Transverse colon (tissue), 4 donors: ENCODE data around the gene FERMT3. TPM values are rescaled to one million over a fixed set of nuclear protein-coding genes. Genes with fewer than 3 reads are reported as not detected.

ENCODE experiments used
- DNase-seq: peaks from one replicate; pipeline ENCODE4 v3.0.0-alpha.2; 2019
- H3K27ac ChIP-seq, 4 donors: fragments of 200-600 bp; sonication (generic); 2 replicates each; pipeline ENCODE4 v1.5.1; 2016 to 2018; ENCODE audit warnings: inconsistent platforms in 4 of 4
- H3K27me3 ChIP-seq: fragments of 200-600 bp; sonication (generic); 2 replicates; pipeline ENCODE4 v1.5.1; 2017; ENCODE audit warnings: inconsistent platforms
- H3K36me3 ChIP-seq, 4 donors: fragments of 200-600 bp; sonication (generic); 2 replicates each; pipeline ENCODE4 v1.5.1; 2017 to 2019; ENCODE audit warnings: inconsistent platforms in 4 of 4
- H3K4me1 ChIP-seq, 4 donors: fragments of 200-600 bp; sonication (generic); 2 replicates each; pipeline ENCODE4 v1.5.1; 2017 to 2020; ENCODE audit warnings: inconsistent platforms in 4 of 4
- H3K4me3 ChIP-seq, 4 donors: fragments of 200-600 bp; sonication (generic); 1 replicate in 1 of 4; 2 replicates in 3 of 4; pipeline versions ENCODE4 v1.5.1 to v1.6.1; 2017 to 2019; ENCODE audit warnings: inconsistent platforms in 4 of 4
- H3K9me3 ChIP-seq, 2 donors: fragments of 200-600 bp; sonication (generic); 2 replicates each; pipeline ENCODE4 v1.5.1; 2017 to 2019; ENCODE audit warnings: inconsistent platforms in 2 of 2
- EP300 ChIP-seq: sonication (generic); formaldehyde crosslinking; IDR thresholded peaks from one replicate; pipeline ENCODE4 v1.6.1; 2017; ENCODE audit warnings: antibody characterized with exemption, low read depth
- POLR2A ChIP-seq: fragments of 450-650 bp; IDR thresholded peaks from one replicate; pipeline ENCODE4 v1.6.1; 2016; ENCODE audit warnings: antibody characterized with exemption, mild to moderate bottlenecking, moderate library complexity
- POLR2AphosphoS5 ChIP-seq, 3 donors: sonication (generic); formaldehyde crosslinking; IDR thresholded peaks; one replicate each; pipeline ENCODE4 v1.6.1; 2016; ENCODE audit warnings: antibody characterized with exemption in 3 of 3
- WGBS, 2 donors: methylation state at CpG; one replicate each; pipeline ENCODE4 v1.1.5; 2018; ENCODE audit warnings: low coverage in 1 of 2; 5-methylcytosine and 5-hydroxymethylcytosine counted together
- in situ Hi-C, 4 donors: fragments of 200-750 bp; cut with MboI; loops; one replicate each; pipeline versions ENCODE4 v1.15.0 to v1.15.1; 2017; ENCODE audit warnings: low sequenced_read_pairs in 3 of 4, low pct_ligation_motif_present in 1 of 4, low pct_unique_long_range_greater_than_20kb in 1 of 4
- intact Hi-C: fragments of 100-400 bp; cut with DNase I; formaldehyde crosslinking; loops from one replicate; pipeline ENCODE4 v1.15.1; 2023; ENCODE audit warnings: low total_unique reads
- total RNA-seq, 4 donors: library from RNA; depleted of rRNA; stranded (reverse); fragments of >200 nt; gene quantifications; one replicate each; pipeline ENCODE4 v1.1.0, GENCODE V29; 2016
- TF ChIP-seq, protein P1 (sequence below), 5 experiments: fragments of 200-600 bp in 3 of 5; fragments of 450-650 bp in 2 of 5; sonication (generic) in 3 of 5; IDR thresholded peaks; 1 replicate in 2 of 5; 2 replicates in 3 of 5; pipeline ENCODE4 v1.5.1; 2016 to 2017; ENCODE audit warnings: antibody characterized with exemption in 5 of 5, inconsistent platforms in 3 of 5, mild to moderate bottlenecking in 2 of 5, moderate library complexity in 1 of 5

FERMT3 gene
- total RNA-seq, 4 donors from 2014 or later = 14.6 to 63.3 (median 28.6) TPM

DNA sequence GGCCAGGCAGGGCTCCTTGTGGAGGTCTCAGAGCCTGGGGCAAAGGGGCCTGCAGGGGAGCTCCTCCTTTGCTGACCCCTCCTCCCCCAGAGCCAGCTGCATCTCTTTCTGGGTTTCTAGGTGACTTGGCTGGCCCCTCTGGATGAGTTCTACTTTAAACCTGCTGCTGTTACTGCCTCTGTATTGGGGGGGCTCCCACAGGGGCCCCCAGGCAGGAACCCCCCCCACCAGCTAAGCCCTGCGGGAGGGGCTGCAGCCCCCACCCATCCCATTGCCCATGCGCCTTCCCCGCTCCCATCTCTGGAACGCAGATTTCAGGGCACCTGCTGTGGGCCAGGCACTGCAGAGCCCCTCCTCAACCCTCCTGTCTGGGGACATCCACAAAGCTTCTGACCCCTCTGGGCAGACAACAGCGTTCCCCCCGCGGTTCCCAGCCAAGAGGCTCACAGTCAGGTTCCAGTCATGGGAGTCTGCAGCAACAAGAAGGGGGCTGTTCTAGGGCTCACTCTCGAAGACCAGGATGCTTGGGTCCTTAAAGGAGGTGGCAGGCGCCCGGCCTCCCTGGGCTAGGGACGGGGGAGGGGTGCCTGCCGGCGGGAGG lies 44.0 kb downstream of the FERMT3 start:
- 24% methylated on average over 13 of the region's 13 CpGs; no CpG with 5 or more reads in 1 of the 2 donors for WGBS, 2 donors
- peak overlapping the region; percentile 27 to 91 (median 88) for H3K27ac ChIP-seq
- no peaks in the 10 kb centered on the region for H3K9me3 ChIP-seq
- in situ Hi-C loops (no loop called here), intact Hi-C loops (loop anchor here (5.0 kb wide), 1 partner anchor 52 kb away; the partner anchor contains the start of gene CATSPERZ)
- H3K36me3 ChIP-seq = peaks cover 0 to 9% (median 0%) of the 10 kb centered on the region in 4 donors
- no peaks in the 10 kb centered on the region for H3K27me3 ChIP-seq
- TF ChIP-seq, protein P1, sequence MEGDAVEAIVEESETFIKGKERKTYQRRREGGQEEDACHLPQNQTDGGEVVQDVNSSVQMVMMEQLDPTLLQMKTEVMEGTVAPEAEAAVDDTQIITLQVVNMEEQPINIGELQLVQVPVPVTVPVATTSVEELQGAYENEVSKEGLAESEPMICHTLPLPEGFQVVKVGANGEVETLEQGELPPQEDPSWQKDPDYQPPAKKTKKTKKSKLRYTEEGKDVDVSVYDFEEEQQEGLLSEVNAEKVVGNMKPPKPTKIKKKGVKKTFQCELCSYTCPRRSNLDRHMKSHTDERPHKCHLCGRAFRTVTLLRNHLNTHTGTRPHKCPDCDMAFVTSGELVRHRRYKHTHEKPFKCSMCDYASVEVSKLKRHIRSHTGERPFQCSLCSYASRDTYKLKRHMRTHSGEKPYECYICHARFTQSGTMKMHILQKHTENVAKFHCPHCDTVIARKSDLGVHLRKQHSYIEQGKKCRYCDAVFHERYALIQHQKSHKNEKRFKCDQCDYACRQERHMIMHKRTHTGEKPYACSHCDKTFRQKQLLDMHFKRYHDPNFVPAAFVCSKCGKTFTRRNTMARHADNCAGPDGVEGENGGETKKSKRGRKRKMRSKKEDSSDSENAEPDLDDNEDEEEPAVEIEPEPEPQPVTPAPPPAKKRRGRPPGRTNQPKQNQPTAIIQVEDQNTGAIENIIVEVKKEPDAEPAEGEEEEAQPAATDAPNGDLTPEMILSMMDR (IDR thresholded peaks at IDR 0.05) = no peak
- TF ChIP-seq POLR2A (no peak), POLR2AphosphoS5 (IDR thresholded peaks at IDR 0.05) (no peak), EP300 (no peak)
- H3K4me1 ChIP-seq = peaks cover 15 to 47% (median 35%) of the 10 kb centered on the region in 4 donors
- peak overlapping the region; percentile 20 to 91 (median 76) for H3K4me3 ChIP-seq
- DNase-seq = no peak

DNA sequence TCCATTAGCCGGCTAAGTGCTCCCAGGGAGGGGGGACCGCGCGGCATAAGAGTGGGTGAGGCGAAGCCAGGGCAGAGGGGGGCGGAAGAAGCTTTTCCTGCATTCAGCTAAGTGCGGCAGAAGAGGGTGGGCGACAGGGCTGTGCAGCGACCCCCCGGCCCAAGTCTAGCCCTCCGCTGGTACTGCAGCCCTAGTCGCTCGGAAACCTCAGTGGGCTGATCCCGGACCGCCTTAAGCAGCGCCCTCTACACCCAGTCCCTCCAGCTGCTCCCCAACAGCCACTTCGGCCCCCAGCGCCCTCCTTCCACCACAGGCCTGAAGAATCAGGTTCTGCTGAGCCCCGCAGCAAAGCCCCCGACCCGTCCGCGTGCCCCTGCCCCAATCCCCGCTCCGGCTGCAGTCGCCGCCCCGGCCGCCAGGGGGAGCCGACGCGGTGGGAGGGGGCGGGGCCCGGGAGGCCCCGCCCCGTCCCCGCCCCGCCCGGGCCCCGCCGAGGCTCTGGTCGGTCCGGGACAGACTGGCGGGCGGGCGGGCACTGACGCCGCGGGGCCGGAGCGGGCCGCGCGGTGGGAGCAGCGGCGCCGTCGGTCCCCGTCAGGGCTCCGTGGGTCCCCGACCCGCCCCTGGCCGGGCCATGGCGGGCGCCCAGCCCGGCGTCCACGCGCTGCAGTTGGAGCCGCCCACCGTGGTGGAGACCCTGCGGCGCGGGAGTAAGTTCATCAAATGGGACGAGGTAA lies 44.7 kb downstream of the FERMT3 start, which contains the start of gene PLCB3:
PLCB3 (plus strand) TSS at position 515 of the 737 bp plus-strand sequence; CDS start at position 635, 120 bp downstream.
- H3K9me3 ChIP-seq = no peaks in the 10 kb centered on the region
- H3K27me3 ChIP-seq = no peaks in the 10 kb centered on the region
- intact Hi-C loops = loop anchor here (5.0 kb wide), 1 partner anchor 51 kb away; the partner anchor contains the start of gene CATSPERZ
- peak within 1 kb of the TSS; percentile 84 to 91 (median 88) for H3K27ac ChIP-seq
- H3K4me3 ChIP-seq = peak within 1 kb of the TSS; percentile 65 to 91 (median 86)
- peak; percentile 71 for DNase-seq
- H3K36me3 ChIP-seq = peaks cover 0 to 14% (median 0%) of the 10 kb centered on the region in 4 donors
- WGBS, 2 donors = 0% methylated on average over 20 of the region's 75 CpGs; no CpG with 5 or more reads in 1 of the 2 donors
- TF ChIP-seq, protein P1 (IDR thresholded peaks at IDR 0.05) = peak; percentile 75 to 93 (median 87)
- TF ChIP-seq EP300 (no peak), POLR2A (peak; percentile 10), POLR2AphosphoS5 (IDR thresholded peaks at IDR 0.05) (peak; percentile 24 to 66 (median 60))
- peaks cover 15 to 42% (median 29%) of the 10 kb centered on the region in 4 donors for H3K4me1 ChIP-seq
- in situ Hi-C loops = no loop called here

DNA sequence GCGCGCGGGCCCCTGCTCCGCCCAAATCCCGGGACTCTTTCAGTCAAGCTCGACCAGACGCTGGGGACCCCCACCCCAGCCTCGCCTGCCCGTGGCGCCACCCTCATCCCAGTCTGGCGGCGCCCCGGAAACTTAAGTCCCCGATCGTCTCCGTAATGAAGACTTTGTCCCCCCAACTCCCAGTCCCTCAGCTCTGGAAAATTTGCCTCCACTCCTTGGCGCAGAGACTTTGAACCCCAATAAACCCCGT lies 45.2 kb downstream of the FERMT3 start:
- no peak for TF ChIP-seq EP300
- no peak for TF ChIP-seq POLR2A
- TF ChIP-seq POLR2AphosphoS5 (IDR thresholded peaks at IDR 0.05) = no peak
- H3K27me3 ChIP-seq = no peaks in the 10 kb centered on the region
- intact Hi-C loops = loop anchor here (5.0 kb wide), 1 partner anchor 51 kb away; the partner anchor contains the start of gene CATSPERZ
- peaks cover 15 to 42% (median 29%) of the 10 kb centered on the region in 4 donors for H3K4me1 ChIP-seq
- peak overlapping the region; percentile 65 to 91 (median 86) for H3K4me3 ChIP-seq
- no peak for DNase-seq
- 0% methylated on average over 2 to 18 of the region's 18 CpGs for WGBS, 2 donors
- H3K36me3 ChIP-seq = peaks cover 0 to 19% (median 0%) of the 10 kb centered on the region in 4 donors
- in situ Hi-C loops = no loop called here
- H3K9me3 ChIP-seq = no peaks in the 10 kb centered on the region
- peak overlapping the region; percentile 84 to 91 (median 88) for H3K27ac ChIP-seq

DNA sequence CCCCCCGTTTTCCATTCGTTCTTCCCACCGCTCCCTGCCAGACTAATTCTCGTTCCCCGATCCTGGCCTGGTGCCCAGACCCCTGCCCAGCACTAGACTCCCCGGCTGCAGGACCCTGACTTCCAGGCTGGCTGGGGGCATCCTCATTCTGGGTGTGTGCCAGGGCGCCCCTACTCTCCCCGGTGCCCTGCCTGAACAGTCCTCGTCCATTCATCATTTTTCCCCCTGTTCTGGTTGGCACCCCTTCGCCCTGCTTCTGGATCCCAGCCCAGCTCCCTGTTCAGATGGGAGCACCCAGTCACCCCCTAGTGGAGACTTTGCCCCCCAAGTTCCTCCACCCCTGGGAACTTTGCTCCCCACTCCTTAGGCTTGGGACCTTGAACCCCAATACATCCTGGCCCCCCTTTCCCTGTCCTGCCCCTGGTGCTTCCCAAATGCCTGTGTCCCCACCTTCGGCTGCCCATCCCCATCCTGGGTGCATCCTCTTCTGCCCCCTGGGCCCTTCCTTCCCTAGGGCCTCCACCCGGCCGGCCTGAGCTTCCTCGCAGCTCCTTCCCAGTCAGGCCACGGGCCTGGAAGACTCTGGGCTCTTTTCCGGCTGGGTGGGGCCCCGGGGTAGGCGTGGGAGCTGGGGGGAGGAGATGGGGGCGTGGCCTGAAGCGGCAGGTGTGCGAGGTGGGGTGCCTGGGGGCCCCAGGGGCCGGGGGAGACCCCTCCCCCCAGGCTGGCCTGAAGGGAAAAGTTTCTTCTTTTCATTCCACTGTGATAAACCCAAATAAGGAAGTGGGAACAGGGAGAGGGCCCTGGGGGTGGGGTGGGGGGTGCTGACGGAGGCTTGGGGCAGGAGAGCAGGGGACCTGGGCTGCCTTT lies 45.7 kb downstream of the FERMT3 start:
- peak; percentile 89 for DNase-seq
- H3K9me3 ChIP-seq = no peaks in the 10 kb centered on the region
- H3K4me1 ChIP-seq = peaks cover 15 to 42% (median 29%) of the 10 kb centered on the region in 4 donors
- peak overlapping the region; percentile 65 to 91 (median 86) for H3K4me3 ChIP-seq
- no peaks in the 10 kb centered on the region for H3K27me3 ChIP-seq
- peaks cover 0 to 20% (median 0%) of the 10 kb centered on the region in 4 donors for H3K36me3 ChIP-seq
- intact Hi-C loops = loop anchor here (5.0 kb wide), 1 partner anchor 50 kb away; the partner anchor contains the start of gene CATSPERZ
- TF ChIP-seq POLR2A (peak; percentile 88), POLR2AphosphoS5 (IDR thresholded peaks at IDR 0.05) (peak; percentile 74 to 83 (median 77)), EP300 (no peak)
- TF ChIP-seq, protein P1 (IDR thresholded peaks at IDR 0.05) = peak; percentile 31 to 70 (median 50)
- in situ Hi-C loops = no loop called here
- H3K27ac ChIP-seq = peak overlapping the region; percentile 84 to 91 (median 88)
- 4 to 6% methylated on average over 10 to 23 of the region's 23 CpGs for WGBS, 2 donors
